Measurements from ENCODE around the gene RBM34.
"Not testable (repeated sequence)": the region's sequence is repeated elsewhere in the genome, so short reads cannot be mapped to it uniquely, and the experiment has no call there.

GRCh38 chr1:235159930-235160329 lies 1.1 kb downstream of the RBM34 start:
- not testable (repeated sequence) for TF ChIP-seq EZH2 (IDR thresholded peaks at IDR 0.05; ENCODE audit: low read length, missing control alignments); CTCF (conservative IDR thresholded peaks at IDR 0.05 in 1 of 2, IDR thresholded peaks at IDR 0.05 in 1 of 2; ENCODE audit: low read depth in 1 of 2, low read length in 2 of 2)
